Lung (tissue), 12 donors: ENCODE data around the gene HTR5A. TPM values are rescaled to one million over a fixed set of nuclear protein-coding genes. Genes with fewer than 3 reads are reported as not detected.

Experiments used
- ATAC-seq: fragments of 200-7000 bp; cut with Tn5 transposase; one replicate; pipeline ENCODE4 v1.9.1; 2020; ENCODE audit warnings: moderate number of reproducible peaks; ENCODE audit not compliant: insufficient read depth, low FRiP score
- DNase-seq, 3 donors: peaks; one replicate each; pipeline ENCODE4 v3.0.0-alpha.2; 2013 to 2017
- H3K27ac ChIP-seq, 2 donors: one replicate each; pipeline ENCODE4 v1.5.1; 2013; ENCODE audit warnings: mild to moderate bottlenecking in 2 of 2, moderate library complexity in 2 of 2, control low read depth in 1 of 2, inconsistent platforms in 1 of 2, low read depth in 1 of 2, low read length in 1 of 2
- H3K27me3 ChIP-seq, 3 donors: one replicate each; pipeline ENCODE4 v1.5.1; 2013; ENCODE audit warnings: low read length in 2 of 3; ENCODE audit not compliant: control insufficient read depth in 3 of 3, insufficient read depth in 3 of 3
- H3K36me3 ChIP-seq, 4 donors: one replicate each; pipeline ENCODE4 v1.5.1; 2013; ENCODE audit warnings: low read length in 4 of 4, mild to moderate bottlenecking in 1 of 4, moderate library complexity in 1 of 4; ENCODE audit not compliant: control insufficient read depth in 4 of 4, insufficient read depth in 4 of 4
- H3K4me1 ChIP-seq, 5 donors: one replicate each; pipeline ENCODE4 v1.5.1; 2013; ENCODE audit warnings: low read length in 5 of 5, mild to moderate bottlenecking in 2 of 5, moderate library complexity in 1 of 5; ENCODE audit not compliant: control insufficient read depth in 5 of 5, insufficient read depth in 5 of 5
- H3K4me3 ChIP-seq: one replicate; pipeline ENCODE4 v1.5.1; 2013; ENCODE audit warnings: mild to moderate bottlenecking, control low read depth, moderate library complexity
- H3K9ac ChIP-seq, 2 donors: one replicate each; pipeline ENCODE4 v1.5.1; 2013; ENCODE audit warnings: low read length in 2 of 2, control low read depth in 1 of 2; ENCODE audit not compliant: insufficient read depth in 1 of 2
- H3K9me3 ChIP-seq, 4 donors: one replicate each; pipeline ENCODE4 v1.5.1; 2013; ENCODE audit warnings: low read length in 3 of 4, mild to moderate bottlenecking in 1 of 4, moderate library complexity in 1 of 4; ENCODE audit not compliant: control insufficient read depth in 4 of 4, insufficient read depth in 3 of 4
- WGBS, 2 donors: extraction: QIAGEN DNeasy Blood & Tissue Kit; methylation state at CpG; one replicate each; pipeline ENCODE4 v1.1.7; 2013; 5-methylcytosine and 5-hydroxymethylcytosine counted together
- polyA plus RNA-seq, 2 donors: library from polyadenylated mRNA; stranded (reverse); fragments of 200-250 nt; gene quantifications; one replicate each; pipeline ENCODE4 v1.2.1, GENCODE V29; 2013
- total RNA-seq, 2 donors: library from RNA; depleted of rRNA in 1 of 2; stranded (reverse); fragments of >200 nt in 1 of 2; gene quantifications; one replicate each; pipeline ENCODE4 v1.2.1, GENCODE V29; 2014 to 2021
- TF ChIP-seq, protein P1 (sequence below): IDR thresholded peaks from 2 replicates; pipeline ENCODE4 v1.5.1; 2012; ENCODE audit warnings: mild to moderate bottlenecking; ENCODE audit errors: control extremely low read depth, extremely low read depth
- donor health status: control.
- donor health status: control.
- donor health status: Bipolar disorder and iron deficiency.
- donor health status: healthy.
- donor health status: DM: yes; HTN: yes; CAD: no.

HTR5A gene
- total and polyA plus RNA-seq, 4 donors = not detected

DNA sequence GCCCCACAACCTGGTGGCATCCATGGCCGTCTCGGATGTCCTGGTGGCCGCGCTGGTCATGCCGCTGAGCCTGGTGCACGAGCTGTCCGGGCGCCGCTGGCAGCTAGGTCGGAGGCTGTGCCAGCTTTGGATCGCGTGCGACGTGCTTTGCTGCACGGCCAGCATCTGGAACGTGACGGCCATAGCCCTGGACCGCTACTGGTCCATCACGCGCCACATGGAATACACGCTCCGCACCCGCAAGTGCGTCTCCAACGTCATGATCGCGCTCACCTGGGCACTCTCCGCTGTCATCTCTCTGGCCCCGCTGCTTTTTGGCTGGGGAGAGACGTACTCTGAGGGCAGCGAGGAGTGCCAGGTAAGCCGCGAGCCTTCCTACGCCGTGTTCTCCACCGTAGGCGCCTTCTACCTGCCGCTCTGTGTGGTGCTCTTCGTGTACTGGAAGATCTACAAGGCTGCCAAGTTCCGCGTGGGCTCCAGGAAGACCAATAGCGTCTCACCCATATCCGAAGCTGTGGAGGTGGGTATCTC is 1.1 kb downstream of the HTR5A start:
- ATAC-seq (no peak), DNase-seq (no peak)
- H3K9ac ChIP-seq = no peak overlapping the region
- TF ChIP-seq, protein P1, sequence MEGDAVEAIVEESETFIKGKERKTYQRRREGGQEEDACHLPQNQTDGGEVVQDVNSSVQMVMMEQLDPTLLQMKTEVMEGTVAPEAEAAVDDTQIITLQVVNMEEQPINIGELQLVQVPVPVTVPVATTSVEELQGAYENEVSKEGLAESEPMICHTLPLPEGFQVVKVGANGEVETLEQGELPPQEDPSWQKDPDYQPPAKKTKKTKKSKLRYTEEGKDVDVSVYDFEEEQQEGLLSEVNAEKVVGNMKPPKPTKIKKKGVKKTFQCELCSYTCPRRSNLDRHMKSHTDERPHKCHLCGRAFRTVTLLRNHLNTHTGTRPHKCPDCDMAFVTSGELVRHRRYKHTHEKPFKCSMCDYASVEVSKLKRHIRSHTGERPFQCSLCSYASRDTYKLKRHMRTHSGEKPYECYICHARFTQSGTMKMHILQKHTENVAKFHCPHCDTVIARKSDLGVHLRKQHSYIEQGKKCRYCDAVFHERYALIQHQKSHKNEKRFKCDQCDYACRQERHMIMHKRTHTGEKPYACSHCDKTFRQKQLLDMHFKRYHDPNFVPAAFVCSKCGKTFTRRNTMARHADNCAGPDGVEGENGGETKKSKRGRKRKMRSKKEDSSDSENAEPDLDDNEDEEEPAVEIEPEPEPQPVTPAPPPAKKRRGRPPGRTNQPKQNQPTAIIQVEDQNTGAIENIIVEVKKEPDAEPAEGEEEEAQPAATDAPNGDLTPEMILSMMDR = no peak
- H3K27ac ChIP-seq = no peak overlapping the region
- peaks cover 0 to 2% (median 0%) of the 10 kb centered on the region in 5 donors for H3K4me1 ChIP-seq
- WGBS, 2 donors = 56 to 63% methylated on average over 43 of the region's 43 CpGs
- H3K27me3 ChIP-seq = peaks cover 0 to 18% (median 9%) of the 10 kb centered on the region in 3 donors
- H3K36me3 ChIP-seq = no peaks in the 10 kb centered on the region
- no peaks in the 10 kb centered on the region for H3K9me3 ChIP-seq
- H3K4me3 ChIP-seq = no peak overlapping the region

DNA sequence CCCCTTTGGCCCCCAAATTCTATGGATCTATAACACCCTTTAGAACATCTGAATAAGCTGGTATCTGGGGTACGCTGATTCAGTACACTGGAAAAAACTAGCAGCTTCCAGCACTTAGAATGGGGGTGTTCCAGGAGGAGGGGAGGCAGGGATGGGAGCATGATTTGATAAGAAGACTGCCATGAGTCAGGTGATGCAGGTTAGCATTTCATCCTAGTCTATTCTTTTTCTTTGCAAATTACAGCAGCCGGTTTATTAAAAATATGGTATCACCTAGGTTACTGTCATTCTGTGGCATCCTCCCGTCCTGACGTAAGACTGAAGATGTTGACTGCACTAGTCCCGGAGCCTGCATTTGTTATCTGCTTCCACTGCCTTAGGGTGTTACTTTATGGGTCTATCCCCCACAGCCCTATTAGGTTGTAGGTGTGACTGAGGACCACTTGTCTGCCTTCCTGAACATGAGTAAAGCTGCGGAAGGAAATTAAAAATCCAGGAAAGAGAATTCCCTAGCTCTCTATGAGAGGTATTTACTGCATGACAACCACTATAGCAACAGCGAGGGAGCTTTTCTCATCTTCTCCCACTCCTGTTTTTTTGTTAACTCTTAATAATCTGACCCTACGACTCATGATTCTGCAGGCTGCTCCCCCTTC is 1.9 kb downstream of the HTR5A start:
- no peaks in the 10 kb centered on the region for H3K9me3 ChIP-seq
- ATAC-seq (no peak), DNase-seq (no peak)
- TF ChIP-seq, protein P1 = no peak
- no peak overlapping the region for H3K4me3 ChIP-seq
- no peak overlapping the region for H3K9ac ChIP-seq
- no peak overlapping the region for H3K27ac ChIP-seq
- peaks cover 0 to 2% (median 0%) of the 10 kb centered on the region in 5 donors for H3K4me1 ChIP-seq
- no peaks in the 10 kb centered on the region for H3K36me3 ChIP-seq
- H3K27me3 ChIP-seq = peaks cover 0 to 18% (median 9%) of the 10 kb centered on the region in 3 donors
- WGBS, 2 donors = 79 to 80% methylated on average over 8 of the region's 8 CpGs

DNA sequence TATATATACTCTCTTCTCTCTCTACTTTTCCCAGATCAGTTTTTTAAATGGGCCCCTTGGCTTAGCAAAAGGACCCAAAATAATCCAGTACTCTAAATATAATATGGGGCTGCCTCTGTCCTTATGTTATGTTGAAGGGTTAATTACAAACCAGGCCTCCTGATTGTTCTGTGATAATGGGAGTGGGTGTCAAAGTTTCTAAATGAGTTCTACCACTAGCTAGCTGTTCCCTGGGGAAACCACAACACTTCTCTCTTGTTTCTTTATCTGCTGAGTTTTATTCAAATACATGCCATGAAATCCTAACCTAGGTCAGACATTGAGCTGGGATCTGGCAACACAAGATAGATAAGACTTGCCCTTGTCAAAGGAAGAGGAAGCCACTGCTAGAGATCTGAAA is 3.8 kb downstream of the HTR5A start:
- Histone ChIP-seq H3K27me3 (peaks cover 0 to 18% (median 9%) of the 10 kb centered on the region in 3 donors), H3K27ac (no peak overlapping the region), H3K9ac (no peak overlapping the region), H3K4me3 (no peak overlapping the region), H3K9me3 (no peaks in the 10 kb centered on the region), H3K36me3 (no peaks in the 10 kb centered on the region), H3K4me1 (peaks cover 0 to 2% (median 0%) of the 10 kb centered on the region in 5 donors)
- TF ChIP-seq, protein P1 = no peak
- DNase-seq (no peak), ATAC-seq (no peak)
